Measurements from ENCODE around the gene P3R3URF.

The P3R3URF gene

GRCh38 chr1:46184920-46185658 is 8.8 kb upstream of the P3R3URF start:
- Histone ChIP-seq H3K27me3 (ENCODE audit: control insufficient read depth in 1 of 2, insufficient read depth in 2 of 2, low read length in 2 of 2) (no peaks in the 10 kb centered on the region), H3K36me3 (ENCODE audit: control insufficient read depth in 1 of 2, insufficient read depth in 2 of 2, low read length in 2 of 2) (peaks cover 9 to 14% of the 10 kb centered on the region in 2 donors), H3K9ac (ENCODE audit: low read depth in 1 of 2, low read length in 2 of 2) (peak overlapping the region in 1 of 2 donors; percentile 22), H3K4me1 (ENCODE audit: control insufficient read depth in 1 of 2, insufficient read depth in 2 of 2, low read length in 2 of 2) (peaks cover 72 to 78% of the 10 kb centered on the region in 2 donors), H3K4me3 (ENCODE audit: low read depth in 1 of 2, low read length in 2 of 2) (no peak overlapping the region), H3K9me3 (ENCODE audit: control insufficient read depth in 1 of 2, low read length in 2 of 2) (no peaks in the 10 kb centered on the region), H3K27ac (ENCODE audit: low read depth, low read length) (peak overlapping the region; percentile 82)

- no peaks in the 10 kb centered on the region for H3K27me3 ChIP-seq (ENCODE audit: control insufficient read depth in 1 of 2, insufficient read depth in 2 of 2, low read length in 2 of 2)
Observed at GRCh38 chr1:46183926-46184557, 7.8 kb upstream of the P3R3URF start.

GRCh38 chr1:46183079-46183847 is 7.0 kb upstream of the P3R3URF start:
- H3K4me3 ChIP-seq (ENCODE audit: low read depth in 1 of 2, low read length in 2 of 2): peak overlapping the region; percentile 9 to 16
- H3K9me3 ChIP-seq (ENCODE audit: control insufficient read depth in 1 of 2, low read length in 2 of 2): no peaks in the 10 kb centered on the region
- H3K27ac ChIP-seq (ENCODE audit: low read depth, low read length): peak overlapping the region; percentile 82
- H3K9ac ChIP-seq (ENCODE audit: low read depth in 1 of 2, low read length in 2 of 2): peak overlapping the region; percentile 55 to 71
- H3K36me3 ChIP-seq (ENCODE audit: control insufficient read depth in 1 of 2, insufficient read depth in 2 of 2, low read length in 2 of 2): peaks cover 5 to 7% of the 10 kb centered on the region in 2 donors
- H3K27me3 ChIP-seq (ENCODE audit: control insufficient read depth in 1 of 2, insufficient read depth in 2 of 2, low read length in 2 of 2): no peaks in the 10 kb centered on the region
- peaks cover 76 to 80% of the 10 kb centered on the region in 2 donors for H3K4me1 ChIP-seq (ENCODE audit: control insufficient read depth in 1 of 2, insufficient read depth in 2 of 2, low read length in 2 of 2)

More at GRCh38 chr1:46183926-46184557, 7.8 kb upstream of the P3R3URF start:
- Histone ChIP-seq H3K4me3 (ENCODE audit: low read depth in 1 of 2, low read length in 2 of 2) (peak overlapping the region; percentile 9 to 16), H3K27ac (ENCODE audit: low read depth, low read length) (peak overlapping the region; percentile 82), H3K9me3 (ENCODE audit: control insufficient read depth in 1 of 2, low read length in 2 of 2) (no peaks in the 10 kb centered on the region), H3K9ac (ENCODE audit: low read depth in 1 of 2, low read length in 2 of 2) (peak overlapping the region; percentile 55 to 71), H3K36me3 (ENCODE audit: control insufficient read depth in 1 of 2, insufficient read depth in 2 of 2, low read length in 2 of 2) (peaks cover 5 to 7% of the 10 kb centered on the region in 2 donors), H3K4me1 (ENCODE audit: control insufficient read depth in 1 of 2, insufficient read depth in 2 of 2, low read length in 2 of 2) (peaks cover 81 to 84% of the 10 kb centered on the region in 2 donors)

- Histone ChIP-seq H3K4me1 (ENCODE audit: control insufficient read depth in 1 of 2, insufficient read depth in 2 of 2, low read length in 2 of 2) (peaks cover 62 to 67% of the 10 kb centered on the region in 2 donors), H3K4me3 (ENCODE audit: low read depth in 1 of 2, low read length in 2 of 2) (peak overlapping the region; percentile 44 to 64), H3K9me3 (ENCODE audit: control insufficient read depth in 1 of 2, low read length in 2 of 2) (no peaks in the 10 kb centered on the region), H3K27me3 (ENCODE audit: control insufficient read depth in 1 of 2, insufficient read depth in 2 of 2, low read length in 2 of 2) (no peaks in the 10 kb centered on the region), H3K9ac (ENCODE audit: low read depth in 1 of 2, low read length in 2 of 2) (peak overlapping the region; percentile 61 to 71), H3K27ac (ENCODE audit: low read depth, low read length) (peak overlapping the region; percentile 61), H3K36me3 (ENCODE audit: control insufficient read depth in 1 of 2, insufficient read depth in 2 of 2, low read length in 2 of 2) (peaks cover 0 to 5% of the 10 kb centered on the region in 2 donors)
Observed at GRCh38 chr1:46181343-46182260, 5.3 kb upstream of the P3R3URF start.

- peak overlapping the region; percentile 61 for H3K27ac ChIP-seq (ENCODE audit: low read depth, low read length)
- H3K9ac ChIP-seq (ENCODE audit: low read depth in 1 of 2, low read length in 2 of 2): peak overlapping the region; percentile 61 to 71
- peak overlapping the region; percentile 44 to 64 for H3K4me3 ChIP-seq (ENCODE audit: low read depth in 1 of 2, low read length in 2 of 2)
- H3K4me1 ChIP-seq (ENCODE audit: control insufficient read depth in 1 of 2, insufficient read depth in 2 of 2, low read length in 2 of 2): peaks cover 57 to 60% of the 10 kb centered on the region in 2 donors
- no peaks in the 10 kb centered on the region for H3K36me3 ChIP-seq (ENCODE audit: control insufficient read depth in 1 of 2, insufficient read depth in 2 of 2, low read length in 2 of 2)
- no peaks in the 10 kb centered on the region for H3K9me3 ChIP-seq (ENCODE audit: control insufficient read depth in 1 of 2, low read length in 2 of 2)
- H3K27me3 ChIP-seq (ENCODE audit: control insufficient read depth in 1 of 2, insufficient read depth in 2 of 2, low read length in 2 of 2): no peaks in the 10 kb centered on the region
Observed at GRCh38 chr1:46180082-46180616, 3.9 kb upstream of the P3R3URF start.

- no peaks in the 10 kb centered on the region for H3K9me3 ChIP-seq (ENCODE audit: control insufficient read depth in 1 of 2, low read length in 2 of 2)
- H3K27ac ChIP-seq (ENCODE audit: low read depth, low read length): no peak overlapping the region
- H3K36me3 ChIP-seq (ENCODE audit: control insufficient read depth in 1 of 2, insufficient read depth in 2 of 2, low read length in 2 of 2): no peaks in the 10 kb centered on the region
- peak overlapping the region in 1 of 2 donors; percentile 61 for H3K9ac ChIP-seq (ENCODE audit: low read depth in 1 of 2, low read length in 2 of 2)
- no peaks in the 10 kb centered on the region for H3K27me3 ChIP-seq (ENCODE audit: control insufficient read depth in 1 of 2, insufficient read depth in 2 of 2, low read length in 2 of 2)
- peak overlapping the region; percentile 44 to 64 for H3K4me3 ChIP-seq (ENCODE audit: low read depth in 1 of 2, low read length in 2 of 2)
- H3K4me1 ChIP-seq (ENCODE audit: control insufficient read depth in 1 of 2, insufficient read depth in 2 of 2, low read length in 2 of 2): peaks cover 56 to 60% of the 10 kb centered on the region in 2 donors
Observed at GRCh38 chr1:46179138-46180081, 3.1 kb upstream of the P3R3URF start.

GRCh38 chr1:46175243-46175642 is 1.0 kb downstream of the P3R3URF start:
- no peak overlapping the region for H3K4me3 ChIP-seq (ENCODE audit: low read depth in 1 of 2, low read length in 2 of 2)
- H3K4me1 ChIP-seq (ENCODE audit: control insufficient read depth in 1 of 2, insufficient read depth in 2 of 2, low read length in 2 of 2): peaks cover 41 to 42% of the 10 kb centered on the region in 2 donors
- H3K27ac ChIP-seq (ENCODE audit: low read depth, low read length): no peak overlapping the region
- no peak overlapping the region for H3K9ac ChIP-seq (ENCODE audit: low read depth in 1 of 2, low read length in 2 of 2)
- no peaks in the 10 kb centered on the region for H3K9me3 ChIP-seq (ENCODE audit: control insufficient read depth in 1 of 2, low read length in 2 of 2)
- no peaks in the 10 kb centered on the region for H3K36me3 ChIP-seq (ENCODE audit: control insufficient read depth in 1 of 2, insufficient read depth in 2 of 2, low read length in 2 of 2)
- no peaks in the 10 kb centered on the region for H3K27me3 ChIP-seq (ENCODE audit: control insufficient read depth in 1 of 2, insufficient read depth in 2 of 2, low read length in 2 of 2)

GRCh38 chr1:46174448-46175231 is 1.6 kb downstream of the P3R3URF start, which contains the start of gene TSPAN1:
TSS of gene TSPAN1 (plus strand) at chr1:46175087. CDS start at chr1:46181108, 6,021 bp downstream.
- Histone ChIP-seq H3K9ac (ENCODE audit: low read depth in 1 of 2, low read length in 2 of 2) (no peak within 1 kb of the TSS), H3K27ac (ENCODE audit: low read depth, low read length) (no peak within 1 kb of the TSS), H3K4me1 (ENCODE audit: control insufficient read depth in 1 of 2, insufficient read depth in 2 of 2, low read length in 2 of 2) (peaks cover 35 to 36% of the 10 kb centered on the region in 2 donors), H3K4me3 (ENCODE audit: low read depth in 1 of 2, low read length in 2 of 2) (no peak within 1 kb of the TSS), H3K36me3 (ENCODE audit: control insufficient read depth in 1 of 2, insufficient read depth in 2 of 2, low read length in 2 of 2) (no peaks in the 10 kb centered on the region), H3K9me3 (ENCODE audit: control insufficient read depth in 1 of 2, low read length in 2 of 2) (no peaks in the 10 kb centered on the region), H3K27me3 (ENCODE audit: control insufficient read depth in 1 of 2, insufficient read depth in 2 of 2, low read length in 2 of 2) (no peaks in the 10 kb centered on the region)
